HG02678 (cell line): Measurements from ENCODE around the gene HOXD8.

ENCODE experiments used
- ATAC-seq: cut with Tn5 transposase; IDR thresholded peaks from one replicate; pipeline ENCODE4 v1.9.1; 2021; ENCODE audit warnings: mild to moderate bottlenecking, moderate library complexity; ENCODE audit not compliant: unreplicated experiment

HOXD8 gene

GRCh38 chr2:176145085-176145969 lies 15.8 kb downstream of the HOXD8 start:
- no peak for ATAC-seq

GRCh38 chr2:176146101-176146500 lies 16.6 kb downstream of the HOXD8 start:
- no peak for ATAC-seq

GRCh38 chr2:176146645-176147044 lies 17.1 kb downstream of the HOXD8 start:
- no peak for ATAC-seq

GRCh38 chr2:176147210-176147799 lies 17.8 kb downstream of the HOXD8 start:
- ATAC-seq, result no peak

- ATAC-seq, result no peak
Observed at GRCh38 chr2:176147800-176148496, 18.4 kb downstream of the HOXD8 start.

GRCh38 chr2:176148751-176149421 lies 19.4 kb downstream of the HOXD8 start:
- no peak for ATAC-seq

GRCh38 chr2:176149481-176149938 lies 20.0 kb downstream of the HOXD8 start:
- ATAC-seq, result no peak

- no peak for ATAC-seq
Observed at GRCh38 chr2:176149939-176150583, 20.6 kb downstream of the HOXD8 start.

GRCh38 chr2:176150584-176151441 lies 21.3 kb downstream of the HOXD8 start:
- no peak for ATAC-seq

GRCh38 chr2:176151442-176152287 lies 22.2 kb downstream of the HOXD8 start, which contains the start of gene HOXD4:
Gene HOXD4, plus strand, starts transcription at chr2:176151550. Its CDS starts 84 bp downstream, at chr2:176151634.
- ATAC-seq, result no peak

- ATAC-seq, result no peak
Observed at GRCh38 chr2:176152350-176153181, 23.1 kb downstream of the HOXD8 start.

GRCh38 chr2:176154576-176155252 lies 25.2 kb downstream of the HOXD8 start:
- no peak for ATAC-seq

GRCh38 chr2:176155356-176156044 lies 26.0 kb downstream of the HOXD8 start:
- no peak for ATAC-seq

GRCh38 chr2:176156301-176156806 lies 26.8 kb downstream of the HOXD8 start:
- ATAC-seq, result no peak

GRCh38 chr2:176156807-176157498 lies 27.4 kb downstream of the HOXD8 start, which contains the start of gene HOXD3:
Gene HOXD3, plus strand, starts transcription at chr2:176157307. Its CDS starts 11,808 bp downstream, at chr2:176169115.
- ATAC-seq, result no peak
